Ishikawa (cell line): Measurements from ENCODE around the gene WNT3A.
A peak's percentile ranks its signal among the peaks of the same experiment; 100 is the strongest.

Experiments
- CEBPB ChIP-seq: IDR thresholded peaks from 2 replicates; pipeline ENCODE4 v1.6.1; 2012
- CREB1 ChIP-seq: IDR thresholded peaks from 2 replicates; pipeline ENCODE4 v1.6.1; 2012; ENCODE audit warnings: low read depth
- EGR1 ChIP-seq: IDR thresholded peaks from 2 replicates; pipeline ENCODE4 v1.6.1; 2012
- EP300 ChIP-seq: IDR thresholded peaks from 2 replicates; pipeline ENCODE4 v1.6.1; 2012; ENCODE audit warnings: borderline replicate concordance
- FOXM1 ChIP-seq: IDR thresholded peaks from 2 replicates; pipeline ENCODE4 v1.6.1; 2012; ENCODE audit warnings: low read depth, borderline replicate concordance
- NFIC ChIP-seq: IDR thresholded peaks from 2 replicates; pipeline ENCODE4 v1.6.1; 2012
- RAD21 ChIP-seq: IDR thresholded peaks from 2 replicates; pipeline ENCODE4 v1.6.1; 2012; ENCODE audit warnings: low read depth
- TAF1 ChIP-seq: IDR thresholded peaks from 2 replicates; pipeline ENCODE4 v1.6.1; 2012; ENCODE audit warnings: low read depth, mild to moderate bottlenecking
- TCF12 ChIP-seq: IDR thresholded peaks from 2 replicates; pipeline ENCODE4 v1.6.1; 2012; ENCODE audit warnings: low read depth
- TEAD4 ChIP-seq: IDR thresholded peaks from 2 replicates; pipeline ENCODE4 v1.6.1; 2012
- YY1 ChIP-seq: IDR thresholded peaks from 2 replicates; pipeline ENCODE4 v1.6.1; 2012; ENCODE audit warnings: low read depth
- ZBTB7A ChIP-seq: IDR thresholded peaks from 2 replicates; pipeline ENCODE4 v1.6.1; 2012; ENCODE audit warnings: low read depth
- TF ChIP-seq, protein P1 (sequence below): IDR thresholded peaks from 2 replicates; pipeline ENCODE4 v1.6.1; 2012
- TF ChIP-seq, protein P2 (sequence below): IDR thresholded peaks from 2 replicates; pipeline ENCODE4 v1.6.1; 2012
- TF ChIP-seq, protein P3 (sequence below): IDR thresholded peaks from 2 replicates; pipeline ENCODE4 v1.6.1; 2012; ENCODE audit warnings: low read depth, mild to moderate bottlenecking

WNT3A gene

DNA sequence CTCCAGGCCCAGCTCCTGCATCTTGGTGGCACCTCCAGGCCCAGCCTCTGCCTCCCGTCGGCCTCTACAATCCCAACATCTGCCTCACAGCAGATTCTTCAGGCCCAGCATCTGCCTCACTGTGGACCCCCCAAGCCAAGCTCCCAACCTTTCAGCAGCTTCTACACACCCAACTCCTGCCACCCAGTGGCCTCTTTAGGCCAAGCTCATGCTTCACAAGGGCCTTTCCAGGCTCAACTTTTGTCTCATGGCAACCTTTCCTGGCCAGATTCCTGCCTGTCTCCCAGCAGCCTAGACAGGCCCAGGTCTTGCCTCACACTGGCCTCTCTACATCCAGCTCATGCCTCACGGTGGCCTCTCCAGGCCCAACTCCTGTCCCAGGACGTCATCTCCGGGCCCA lies 39.0 kb upstream of the WNT3A start:
- TF ChIP-seq RAD21 = peak; percentile 24; the same call in 1 of the 2 replicates

DNA sequence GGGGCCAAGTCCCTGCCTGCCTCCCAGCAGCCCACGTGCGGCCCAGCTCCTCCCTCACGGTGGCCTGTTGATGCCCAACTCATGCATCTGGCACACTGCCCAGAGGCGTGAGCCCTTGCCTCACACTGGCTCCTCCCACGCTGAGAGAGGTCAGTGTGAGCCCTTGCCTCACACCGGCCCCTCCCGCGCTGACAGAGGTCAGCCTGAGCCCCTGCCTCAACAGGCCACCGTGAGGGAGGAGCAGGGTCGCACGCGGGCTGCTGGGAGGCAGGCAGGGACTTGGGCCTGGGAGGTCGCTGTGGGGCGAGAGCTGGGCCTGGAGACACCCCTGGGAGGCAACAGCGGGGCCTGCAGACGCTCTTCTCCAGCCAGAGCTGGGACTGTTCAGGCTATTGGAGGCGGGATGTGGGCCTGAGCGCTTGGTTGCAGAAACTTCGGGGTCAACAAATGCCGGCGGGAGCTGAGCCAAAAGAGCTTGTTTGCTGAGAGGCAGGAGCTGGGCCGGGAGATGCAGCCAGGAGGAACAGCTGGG lies 33.9 kb upstream of the WNT3A start:
- TF ChIP-seq NFIC = peak; percentile 52; the same call in 1 of the 2 replicates
- TF ChIP-seq, protein P1, sequence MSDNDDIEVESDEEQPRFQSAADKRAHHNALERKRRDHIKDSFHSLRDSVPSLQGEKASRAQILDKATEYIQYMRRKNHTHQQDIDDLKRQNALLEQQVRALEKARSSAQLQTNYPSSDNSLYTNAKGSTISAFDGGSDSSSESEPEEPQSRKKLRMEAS = peak; percentile 59; the same call in 1 of the 2 replicates
- TF ChIP-seq, protein P2, sequence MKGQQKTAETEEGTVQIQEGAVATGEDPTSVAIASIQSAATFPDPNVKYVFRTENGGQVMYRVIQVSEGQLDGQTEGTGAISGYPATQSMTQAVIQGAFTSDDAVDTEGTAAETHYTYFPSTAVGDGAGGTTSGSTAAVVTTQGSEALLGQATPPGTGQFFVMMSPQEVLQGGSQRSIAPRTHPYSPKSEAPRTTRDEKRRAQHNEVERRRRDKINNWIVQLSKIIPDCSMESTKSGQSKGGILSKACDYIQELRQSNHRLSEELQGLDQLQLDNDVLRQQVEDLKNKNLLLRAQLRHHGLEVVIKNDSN = peak; percentile 44; the same call in 1 of the 2 replicates

DNA sequence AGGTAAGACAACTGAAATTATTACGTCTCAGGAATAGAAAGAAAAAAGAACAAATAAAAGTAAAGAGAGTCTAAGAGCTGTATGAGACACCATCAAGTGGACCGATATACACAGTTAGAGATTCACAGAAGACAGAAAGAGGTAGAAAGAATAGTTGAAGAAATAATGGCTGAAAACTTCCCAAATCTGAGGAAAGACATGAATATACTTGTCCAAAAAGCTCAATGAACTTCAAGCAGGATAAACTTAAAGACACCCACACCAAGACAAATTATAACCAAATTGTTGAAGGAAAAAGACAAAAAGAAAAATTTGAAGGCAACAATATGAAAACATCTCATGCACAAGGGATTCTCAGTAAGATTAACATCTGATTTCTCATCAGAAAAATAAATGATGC lies 19.6 kb upstream of the WNT3A start:
- no peak for TF ChIP-seq ZBTB7A
- TF ChIP-seq, protein P2 = no peak
- no peak for TF ChIP-seq YY1
- no peak for TF ChIP-seq RAD21
- TF ChIP-seq NFIC = no peak
- no peak for TF ChIP-seq FOXM1
- TF ChIP-seq, protein P3, sequence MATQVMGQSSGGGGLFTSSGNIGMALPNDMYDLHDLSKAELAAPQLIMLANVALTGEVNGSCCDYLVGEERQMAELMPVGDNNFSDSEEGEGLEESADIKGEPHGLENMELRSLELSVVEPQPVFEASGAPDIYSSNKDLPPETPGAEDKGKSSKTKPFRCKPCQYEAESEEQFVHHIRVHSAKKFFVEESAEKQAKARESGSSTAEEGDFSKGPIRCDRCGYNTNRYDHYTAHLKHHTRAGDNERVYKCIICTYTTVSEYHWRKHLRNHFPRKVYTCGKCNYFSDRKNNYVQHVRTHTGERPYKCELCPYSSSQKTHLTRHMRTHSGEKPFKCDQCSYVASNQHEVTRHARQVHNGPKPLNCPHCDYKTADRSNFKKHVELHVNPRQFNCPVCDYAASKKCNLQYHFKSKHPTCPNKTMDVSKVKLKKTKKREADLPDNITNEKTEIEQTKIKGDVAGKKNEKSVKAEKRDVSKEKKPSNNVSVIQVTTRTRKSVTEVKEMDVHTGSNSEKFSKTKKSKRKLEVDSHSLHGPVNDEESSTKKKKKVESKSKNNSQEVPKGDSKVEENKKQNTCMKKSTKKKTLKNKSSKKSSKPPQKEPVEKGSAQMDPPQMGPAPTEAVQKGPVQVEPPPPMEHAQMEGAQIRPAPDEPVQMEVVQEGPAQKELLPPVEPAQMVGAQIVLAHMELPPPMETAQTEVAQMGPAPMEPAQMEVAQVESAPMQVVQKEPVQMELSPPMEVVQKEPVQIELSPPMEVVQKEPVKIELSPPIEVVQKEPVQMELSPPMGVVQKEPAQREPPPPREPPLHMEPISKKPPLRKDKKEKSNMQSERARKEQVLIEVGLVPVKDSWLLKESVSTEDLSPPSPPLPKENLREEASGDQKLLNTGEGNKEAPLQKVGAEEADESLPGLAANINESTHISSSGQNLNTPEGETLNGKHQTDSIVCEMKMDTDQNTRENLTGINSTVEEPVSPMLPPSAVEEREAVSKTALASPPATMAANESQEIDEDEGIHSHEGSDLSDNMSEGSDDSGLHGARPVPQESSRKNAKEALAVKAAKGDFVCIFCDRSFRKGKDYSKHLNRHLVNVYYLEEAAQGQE = no peak
- no peak for TF ChIP-seq TEAD4
- TF ChIP-seq EP300 = no peak
- no peak for TF ChIP-seq EGR1
- no peak for TF ChIP-seq CEBPB
- TF ChIP-seq TCF12 = no peak
- TF ChIP-seq TAF1 = no peak
- TF ChIP-seq, protein P1 = no peak
- TF ChIP-seq CREB1 = no peak

DNA sequence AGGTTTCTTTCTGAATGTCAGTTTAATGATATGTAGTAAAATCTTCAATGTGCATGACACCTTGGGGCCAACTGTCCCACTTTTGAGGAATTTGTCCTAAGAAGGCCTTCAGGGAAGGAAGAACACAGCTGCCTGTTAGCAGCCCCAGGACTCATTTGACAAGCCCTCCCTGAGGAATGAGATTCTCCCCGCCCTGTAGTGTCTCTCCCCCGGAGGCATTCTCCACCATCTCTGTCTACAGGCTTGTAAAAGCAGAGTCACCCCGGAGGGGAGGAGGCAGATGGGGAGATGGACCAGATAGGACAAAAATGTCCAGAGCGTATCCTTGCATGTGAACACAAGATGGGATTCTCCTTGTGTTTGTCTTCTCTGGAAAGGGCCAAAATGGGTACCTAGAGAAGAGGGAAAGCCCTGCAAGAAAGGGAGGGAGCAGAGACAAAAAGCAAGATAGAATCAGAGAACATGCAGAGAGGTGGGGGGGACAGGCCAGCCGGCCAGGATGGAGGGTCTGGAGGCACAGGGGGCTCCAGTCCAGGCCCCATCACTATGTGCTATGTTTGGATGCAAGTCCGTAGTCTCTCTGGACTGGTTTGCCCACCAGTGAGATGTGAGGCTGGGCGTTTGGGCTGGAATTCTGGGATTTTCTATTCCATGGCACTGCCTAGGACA lies 12.0 kb upstream of the WNT3A start:
- TF ChIP-seq RAD21 (no peak), CEBPB (no peak)
- TF ChIP-seq, protein P3 = no peak
- TF ChIP-seq, protein P1 = no peak

DNA sequence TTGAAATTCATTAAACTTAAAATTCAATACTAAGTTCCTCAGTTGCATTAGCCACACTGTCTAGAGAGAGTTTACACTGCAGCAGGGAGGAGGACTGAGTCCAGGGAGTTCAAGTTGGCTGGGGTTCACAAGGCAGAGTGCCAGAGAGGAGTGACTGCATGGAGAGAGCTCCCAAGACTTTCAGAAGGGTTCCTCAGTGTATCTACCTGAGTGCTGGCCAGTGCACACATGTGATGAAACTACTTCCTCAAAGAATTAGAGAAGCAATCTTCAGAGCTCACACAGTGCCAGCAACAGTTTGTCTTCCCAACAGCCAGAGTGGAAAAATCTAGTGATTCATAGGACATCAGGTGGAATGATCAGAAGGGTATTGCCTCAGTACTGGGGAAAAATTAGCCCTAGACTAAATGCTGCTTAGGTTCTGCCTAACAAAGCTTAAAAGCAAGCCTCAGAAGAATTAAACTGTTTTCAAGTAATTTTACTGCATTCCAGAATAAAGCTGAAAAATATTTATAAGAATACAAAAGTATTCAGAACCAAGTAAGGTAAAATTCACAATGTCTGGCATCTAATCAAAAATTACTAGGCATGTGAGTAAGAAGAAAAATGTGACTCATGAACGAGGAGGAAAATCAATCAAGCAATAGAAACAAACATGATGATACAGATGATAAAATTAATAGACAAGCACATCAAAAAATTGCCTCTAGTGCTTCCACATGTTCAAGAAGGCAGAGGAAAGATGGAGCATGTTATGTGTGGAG lies 10.4 kb upstream of the WNT3A start:
- TF ChIP-seq TCF12 = no peak
- TF ChIP-seq, protein P1 = no peak
- TF ChIP-seq RAD21 = no peak
- TF ChIP-seq, protein P2 = no peak
- TF ChIP-seq CREB1 = no peak
- TF ChIP-seq, protein P3 = no peak
- no peak for TF ChIP-seq EP300
- no peak for TF ChIP-seq TAF1
- TF ChIP-seq NFIC = no peak
- no peak for TF ChIP-seq EGR1
- no peak for TF ChIP-seq TEAD4
- TF ChIP-seq FOXM1 = no peak
- no peak for TF ChIP-seq YY1
- no peak for TF ChIP-seq ZBTB7A
- TF ChIP-seq CEBPB = no peak
